Lung (tissue), 16 donors: ENCODE data around the gene TTC4. TPM values are rescaled to one million over a fixed set of nuclear protein-coding genes. Genes with fewer than 3 reads are reported as not detected.

Source experiments
- ATAC-seq: fragments of 200-7000 bp; cut with Tn5 transposase; one replicate; pipeline ENCODE4 v1.9.1; 2020; ENCODE audit warnings: moderate number of reproducible peaks; ENCODE audit not compliant: insufficient read depth, low FRiP score
- DNase-seq, 3 donors: peaks; one replicate each; pipeline ENCODE4 v3.0.0-alpha.2; 2013 to 2017
- H3K27ac ChIP-seq, 2 donors: one replicate each; pipeline ENCODE4 v1.5.1; 2013; ENCODE audit warnings: mild to moderate bottlenecking in 2 of 2, moderate library complexity in 2 of 2, control low read depth in 1 of 2, inconsistent platforms in 1 of 2, low read depth in 1 of 2, low read length in 1 of 2
- H3K27me3 ChIP-seq, 3 donors: one replicate each; pipeline ENCODE4 v1.5.1; 2013; ENCODE audit warnings: low read length in 2 of 3; ENCODE audit not compliant: control insufficient read depth in 3 of 3, insufficient read depth in 3 of 3
- H3K36me3 ChIP-seq, 4 donors: one replicate each; pipeline ENCODE4 v1.5.1; 2013; ENCODE audit warnings: low read length in 4 of 4, mild to moderate bottlenecking in 1 of 4, moderate library complexity in 1 of 4; ENCODE audit not compliant: control insufficient read depth in 4 of 4, insufficient read depth in 4 of 4
- H3K4me1 ChIP-seq, 5 donors: one replicate each; pipeline ENCODE4 v1.5.1; 2013; ENCODE audit warnings: low read length in 5 of 5, mild to moderate bottlenecking in 2 of 5, moderate library complexity in 1 of 5; ENCODE audit not compliant: control insufficient read depth in 5 of 5, insufficient read depth in 5 of 5
- H3K4me3 ChIP-seq: one replicate; pipeline ENCODE4 v1.5.1; 2013; ENCODE audit warnings: mild to moderate bottlenecking, control low read depth, moderate library complexity
- H3K9ac ChIP-seq, 2 donors: one replicate each; pipeline ENCODE4 v1.5.1; 2013; ENCODE audit warnings: low read length in 2 of 2, control low read depth in 1 of 2; ENCODE audit not compliant: insufficient read depth in 1 of 2
- H3K9me3 ChIP-seq, 4 donors: one replicate each; pipeline ENCODE4 v1.5.1; 2013; ENCODE audit warnings: low read length in 3 of 4, mild to moderate bottlenecking in 1 of 4, moderate library complexity in 1 of 4; ENCODE audit not compliant: control insufficient read depth in 4 of 4, insufficient read depth in 3 of 4
- WGBS, 2 donors: extraction: QIAGEN DNeasy Blood & Tissue Kit; methylation state at CpG; one replicate each; pipeline ENCODE4 v1.1.7; 2013; 5-methylcytosine and 5-hydroxymethylcytosine counted together
- long read RNA-seq, 5 donors: transcript quantifications; one replicate each; lab custom pipeline, GENCODE V29; 2026
- polyA plus RNA-seq, 2 donors: library from polyadenylated mRNA; stranded (reverse); fragments of 200-250 nt; gene quantifications; one replicate each; pipeline ENCODE4 v1.2.1, GENCODE V29; 2013
- total RNA-seq, 2 donors: library from RNA; depleted of rRNA in 1 of 2; stranded (reverse); fragments of >200 nt in 1 of 2; gene quantifications; one replicate each; pipeline ENCODE4 v1.2.1, GENCODE V29; 2014 to 2021
- TF ChIP-seq, protein P1 (sequence below): IDR thresholded peaks from 2 replicates; pipeline ENCODE4 v1.5.1; 2012; ENCODE audit warnings: mild to moderate bottlenecking; ENCODE audit errors: control extremely low read depth, extremely low read depth
- donor health status: control.
- donor health status: control.
- donor health status: Bipolar disorder and iron deficiency.
- donor health status: healthy.
- donor health status: DM: yes; HTN: yes; CAD: no.

The TTC4 gene, protein sequence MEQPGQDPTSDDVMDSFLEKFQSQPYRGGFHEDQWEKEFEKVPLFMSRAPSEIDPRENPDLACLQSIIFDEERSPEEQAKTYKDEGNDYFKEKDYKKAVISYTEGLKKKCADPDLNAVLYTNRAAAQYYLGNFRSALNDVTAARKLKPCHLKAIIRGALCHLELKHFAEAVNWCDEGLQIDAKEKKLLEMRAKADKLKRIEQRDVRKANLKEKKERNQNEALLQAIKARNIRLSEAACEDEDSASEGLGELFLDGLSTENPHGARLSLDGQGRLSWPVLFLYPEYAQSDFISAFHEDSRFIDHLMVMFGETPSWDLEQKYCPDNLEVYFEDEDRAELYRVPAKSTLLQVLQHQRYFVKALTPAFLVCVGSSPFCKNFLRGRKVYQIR
- total RNA-seq (10 to 100 TPM; 17.5 to 18.4 TPM), polyA plus RNA-seq (10 to 100 TPM; 11.6 to 16.0 TPM)
- long read RNA-seq, donor 1, transcript TTC4-201 (10 exons, 2,395 nt), result major isoform, 8 of 11 reads
- long read RNA-seq, donor 1, partial matches to known transcripts, result 0 of 11 reads
- long read RNA-seq, donor 1, other reads (novel, unspliced or antisense), result 0 of 11 reads
- long read RNA-seq, donor 2, partial matches to known transcripts, result 6 of 9 reads
- long read RNA-seq, donor 2, other reads (novel, unspliced or antisense), result 0 of 9 reads
- long read RNA-seq, donor 3, partial matches to known transcripts, result 0 of 5 reads
- long read RNA-seq, donor 3, other reads (novel, unspliced or antisense), result 0 of 5 reads
- long read RNA-seq, donor 4, partial matches to known transcripts, result 0 of 6 reads
- long read RNA-seq, donor 4, other reads (novel, unspliced or antisense), result 0 of 6 reads
- long read RNA-seq, donor 5, transcript TTC4-201 (10 exons, 2,395 nt), result major isoform, 13 of 18 reads
- long read RNA-seq, donor 5, transcript TTC4-204 (3 exons, 549 nt), result minor isoform, 5 of 18 reads
- long read RNA-seq, donor 5, partial matches to known transcripts, result 0 of 18 reads
- long read RNA-seq, donor 5, other reads (novel, unspliced or antisense), result 0 of 18 reads

DNA sequence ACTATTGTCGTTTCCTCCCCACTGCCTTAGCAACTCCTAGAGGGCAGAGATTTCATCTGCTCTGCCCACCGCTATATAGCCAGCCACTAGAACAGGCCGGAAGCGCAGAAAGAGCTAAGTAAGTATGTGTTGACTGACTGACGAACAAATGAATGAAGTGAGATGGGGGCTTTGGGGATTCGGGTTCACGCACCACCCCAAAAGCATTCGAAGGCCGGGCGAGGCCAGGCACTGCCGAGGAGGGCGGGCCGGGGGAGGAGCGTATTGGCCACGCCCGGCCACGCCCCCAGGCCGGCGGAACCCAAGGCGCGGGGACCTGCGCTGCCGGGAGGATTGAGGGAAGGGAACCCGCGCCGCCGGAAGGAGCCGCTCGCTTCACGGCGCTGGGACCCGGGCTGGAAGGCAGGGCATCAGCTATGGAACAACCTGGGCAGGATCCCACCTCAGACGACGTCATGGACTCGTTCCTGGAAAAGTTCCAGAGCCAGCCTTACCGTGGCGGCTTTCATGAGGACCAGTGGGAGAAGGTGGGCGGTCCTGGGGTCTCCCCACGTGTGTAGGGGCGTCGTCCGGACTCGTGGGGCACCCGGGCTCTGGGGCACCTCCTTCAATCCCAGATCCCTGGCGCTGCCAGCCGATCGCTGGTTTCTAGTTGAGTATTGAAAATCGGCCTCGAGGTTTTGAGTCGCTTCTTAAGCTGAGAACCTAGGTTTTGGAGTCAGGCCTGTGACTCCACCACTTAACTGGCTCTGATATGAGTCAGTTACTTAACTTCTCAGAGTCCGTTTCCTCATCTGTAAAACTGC lies at the start of gene TTC4:
TSS of gene TTC4 (plus strand) at position 369 of the 806 bp plus-strand sequence. CDS start at position 417, 48 bp downstream.
- peak within 1 kb of the TSS; percentile 48 to 73 for H3K9ac ChIP-seq
- peaks cover 0 to 14% (median 4%) of the 10 kb centered on the region in 4 donors for H3K36me3 ChIP-seq
- H3K9me3 ChIP-seq, result no peaks in the 10 kb centered on the region
- H3K27me3 ChIP-seq, result no peaks in the 10 kb centered on the region
- H3K4me3 ChIP-seq, result peak within 1 kb of the TSS; percentile 84
- peaks cover 0 to 15% (median 3%) of the 10 kb centered on the region in 5 donors for H3K4me1 ChIP-seq
- peak within 1 kb of the TSS; percentile 62 to 63 for H3K27ac ChIP-seq
- DNase-seq, result peak; percentile 84 to 89 (median 88)
- 1% methylated on average over 37 to 51 of the region's 51 CpGs for WGBS, 2 donors
- peak; percentile 97 for ATAC-seq
- TF ChIP-seq, protein P1, sequence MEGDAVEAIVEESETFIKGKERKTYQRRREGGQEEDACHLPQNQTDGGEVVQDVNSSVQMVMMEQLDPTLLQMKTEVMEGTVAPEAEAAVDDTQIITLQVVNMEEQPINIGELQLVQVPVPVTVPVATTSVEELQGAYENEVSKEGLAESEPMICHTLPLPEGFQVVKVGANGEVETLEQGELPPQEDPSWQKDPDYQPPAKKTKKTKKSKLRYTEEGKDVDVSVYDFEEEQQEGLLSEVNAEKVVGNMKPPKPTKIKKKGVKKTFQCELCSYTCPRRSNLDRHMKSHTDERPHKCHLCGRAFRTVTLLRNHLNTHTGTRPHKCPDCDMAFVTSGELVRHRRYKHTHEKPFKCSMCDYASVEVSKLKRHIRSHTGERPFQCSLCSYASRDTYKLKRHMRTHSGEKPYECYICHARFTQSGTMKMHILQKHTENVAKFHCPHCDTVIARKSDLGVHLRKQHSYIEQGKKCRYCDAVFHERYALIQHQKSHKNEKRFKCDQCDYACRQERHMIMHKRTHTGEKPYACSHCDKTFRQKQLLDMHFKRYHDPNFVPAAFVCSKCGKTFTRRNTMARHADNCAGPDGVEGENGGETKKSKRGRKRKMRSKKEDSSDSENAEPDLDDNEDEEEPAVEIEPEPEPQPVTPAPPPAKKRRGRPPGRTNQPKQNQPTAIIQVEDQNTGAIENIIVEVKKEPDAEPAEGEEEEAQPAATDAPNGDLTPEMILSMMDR, result no peak

DNA sequence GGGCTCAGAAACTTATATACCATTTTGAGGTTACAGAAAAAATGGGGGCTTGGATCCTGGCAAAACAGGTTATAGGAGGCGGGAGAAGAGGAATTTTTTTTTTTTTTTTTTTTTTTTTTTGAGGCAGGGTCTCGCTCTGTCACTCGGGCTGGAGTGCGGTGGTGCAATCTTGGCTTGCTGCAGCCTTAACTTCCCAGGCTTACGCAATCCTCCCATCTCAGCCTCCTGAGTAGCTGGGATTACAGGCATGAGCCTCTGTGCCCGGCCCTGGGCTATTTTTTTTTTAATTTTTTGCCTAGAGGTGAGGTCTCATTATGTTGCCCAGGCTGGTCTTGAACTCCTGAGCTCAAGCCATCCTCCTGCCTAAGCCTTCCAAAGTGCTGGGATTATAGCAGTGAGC lies 49.3 kb upstream of the TTC4 start:
- Histone ChIP-seq H3K27me3 (no peaks in the 10 kb centered on the region), H3K4me1 (no peaks in the 10 kb centered on the region), H3K9ac (no peak overlapping the region), H3K4me3 (no peak overlapping the region), H3K27ac (no peak overlapping the region), H3K9me3 (peaks cover 0 to 1% (median 0%) of the 10 kb centered on the region in 4 donors), H3K36me3 (no peaks in the 10 kb centered on the region)
- 64 to 73% methylated on average over 6 of the region's 6 CpGs for WGBS, 2 donors
- TF ChIP-seq, protein P1, result no peak
- DNase-seq (no peak), ATAC-seq (no peak)

DNA sequence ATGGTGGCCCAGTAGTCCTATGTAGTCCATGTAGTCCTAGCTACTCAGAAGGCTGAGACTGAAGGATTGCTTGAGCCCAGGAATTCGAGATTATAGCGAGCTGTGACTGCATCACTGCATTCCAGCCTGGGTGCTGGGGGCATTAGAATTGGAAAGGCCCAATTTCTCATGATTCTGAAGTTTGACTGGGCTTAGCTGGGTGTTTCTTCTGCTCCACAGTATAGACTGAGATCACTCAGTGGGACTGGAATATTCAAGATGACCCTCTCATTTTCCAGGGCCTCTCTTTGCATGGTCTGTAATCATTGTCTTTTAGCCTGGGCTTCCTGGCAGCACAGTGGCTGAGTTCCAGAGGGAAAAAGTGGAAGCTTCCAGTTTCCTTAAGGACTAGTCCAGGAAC lies 47.9 kb upstream of the TTC4 start:
- no peak for ATAC-seq
- WGBS, 2 donors, result 81 to 84% methylated on average over 2 of the region's 2 CpGs
- no peak for DNase-seq
- H3K27ac ChIP-seq, result no peak overlapping the region
- H3K4me3 ChIP-seq, result no peak overlapping the region
- H3K9me3 ChIP-seq, result peaks cover 0 to 1% (median 0%) of the 10 kb centered on the region in 4 donors
- no peak overlapping the region for H3K9ac ChIP-seq
- no peaks in the 10 kb centered on the region for H3K27me3 ChIP-seq
- no peaks in the 10 kb centered on the region for H3K36me3 ChIP-seq
- TF ChIP-seq, protein P1, result no peak
- H3K4me1 ChIP-seq, result no peaks in the 10 kb centered on the region
